GM21390 (cell line): ENCODE measurements around the gene TYRO3.

Experiments used
- ATAC-seq: cut with Tn5 transposase; IDR thresholded peaks from one replicate; pipeline ENCODE4 v1.9.1; 2021; ENCODE audit not compliant: unreplicated experiment

Gene TYRO3

GRCh38 chr15:41599061-41599460 is 40.0 kb downstream of the TYRO3 start:
- no peak for ATAC-seq

- ATAC-seq: no peak
Measured at GRCh38 chr15:41603411-41603935, 44.5 kb downstream of the TYRO3 start.

DNA sequence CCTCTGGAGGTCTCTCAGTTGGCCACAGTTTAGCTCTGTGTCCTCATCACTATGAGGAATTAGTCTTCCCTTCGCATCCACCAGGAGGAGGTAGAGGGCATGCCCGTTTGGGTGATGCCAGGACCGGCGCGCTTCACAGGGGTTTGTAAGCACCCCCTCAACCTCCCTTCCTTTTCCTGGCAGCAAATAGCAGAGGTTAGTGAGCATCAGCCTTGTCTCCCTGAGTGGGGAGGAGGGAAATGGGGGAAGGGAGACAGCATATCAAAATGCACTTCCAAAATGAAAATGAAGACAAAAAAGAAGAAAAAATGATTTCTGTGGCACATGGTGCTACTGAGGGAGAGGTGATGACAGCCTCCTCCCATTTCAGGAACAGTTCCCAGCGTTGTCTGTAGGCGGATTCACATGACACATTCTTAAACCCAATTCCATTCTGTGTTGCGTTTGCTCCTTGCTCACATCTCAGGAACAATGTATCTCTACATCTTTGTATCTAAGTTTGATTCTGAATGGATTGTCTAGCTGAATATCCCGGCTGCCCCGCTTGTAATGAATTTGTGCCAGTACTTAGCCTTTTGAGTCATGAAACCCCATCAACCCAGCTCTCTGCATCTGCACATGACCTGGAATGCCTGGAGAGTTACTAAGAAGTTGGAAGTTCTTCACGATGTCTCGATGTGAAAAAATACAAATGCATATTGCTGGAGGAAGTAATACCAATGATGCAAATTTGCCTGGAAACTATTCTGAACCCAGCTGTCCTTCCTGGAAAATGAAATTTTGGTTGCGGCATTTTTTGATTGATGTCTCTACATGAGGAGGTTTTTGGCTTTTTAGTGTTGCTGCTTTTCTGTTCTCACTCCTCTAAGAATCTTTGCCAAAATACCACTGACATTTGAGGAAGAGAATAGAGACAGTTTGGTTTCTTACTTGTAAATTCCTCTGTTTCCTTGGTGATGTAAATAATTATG is 45.2 kb downstream of the TYRO3 start:
- ATAC-seq: no peak

DNA sequence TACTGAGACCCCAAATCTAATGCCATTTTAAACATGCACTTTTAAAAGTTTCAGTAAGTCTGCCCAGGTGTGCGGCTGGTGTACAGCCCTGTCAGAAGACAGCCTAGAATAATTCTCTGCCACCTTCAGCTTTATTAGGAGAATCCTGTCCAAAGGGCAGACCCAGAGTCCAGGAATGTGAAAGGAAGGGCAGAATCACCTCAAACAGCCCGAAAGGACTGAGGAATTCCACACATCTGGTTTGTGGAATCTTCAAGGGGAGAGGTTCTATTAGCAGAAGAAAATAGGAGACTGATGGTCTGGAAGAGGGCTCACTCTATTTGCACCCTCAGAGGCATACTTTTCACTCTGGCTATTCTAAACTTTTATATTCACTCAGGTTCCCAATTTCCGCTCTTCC is 46.6 kb downstream of the TYRO3 start:
- ATAC-seq: no peak

- no peak for ATAC-seq
Measured at GRCh38 chr15:41606997-41607396, 48.0 kb downstream of the TYRO3 start.

DNA sequence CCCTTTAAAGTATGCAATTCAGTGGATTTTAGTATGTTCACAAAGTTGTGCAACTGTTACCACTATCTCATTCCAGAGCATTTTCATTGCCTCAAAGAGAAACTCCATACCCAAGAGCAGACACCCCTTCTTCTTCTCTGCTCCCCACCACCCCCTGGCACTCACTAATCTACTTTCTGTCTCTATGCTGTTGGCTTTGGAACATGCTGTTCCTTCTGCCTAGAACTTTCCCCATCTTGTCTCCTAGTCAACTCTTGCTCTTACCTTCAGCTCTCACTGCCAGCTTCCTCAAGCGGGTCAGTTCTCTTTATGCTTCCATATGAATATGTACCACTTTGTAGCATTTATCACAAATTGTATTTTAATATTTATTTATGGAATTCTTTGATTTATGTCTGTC is 50.1 kb downstream of the TYRO3 start:
- no peak for ATAC-seq

DNA sequence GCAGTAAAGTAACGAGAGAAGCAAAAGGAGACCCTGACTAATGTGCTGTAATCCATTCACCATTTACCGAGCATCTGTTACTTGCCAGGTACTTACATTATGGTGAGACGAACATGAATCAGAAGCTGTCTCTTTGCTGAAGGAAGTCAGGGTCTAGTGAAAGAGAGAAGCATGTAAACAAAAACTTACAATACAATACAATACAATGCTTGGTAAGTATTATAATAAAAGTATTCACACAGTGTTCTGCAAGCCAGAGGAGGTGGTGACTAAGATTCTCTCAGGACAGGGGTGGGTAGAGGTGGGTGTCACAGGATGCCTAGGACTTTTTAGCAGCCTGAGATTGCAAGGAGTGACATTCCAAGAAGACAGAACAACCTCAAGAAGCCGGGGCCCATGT is 51.0 kb downstream of the TYRO3 start:
- no peak for ATAC-seq

DNA sequence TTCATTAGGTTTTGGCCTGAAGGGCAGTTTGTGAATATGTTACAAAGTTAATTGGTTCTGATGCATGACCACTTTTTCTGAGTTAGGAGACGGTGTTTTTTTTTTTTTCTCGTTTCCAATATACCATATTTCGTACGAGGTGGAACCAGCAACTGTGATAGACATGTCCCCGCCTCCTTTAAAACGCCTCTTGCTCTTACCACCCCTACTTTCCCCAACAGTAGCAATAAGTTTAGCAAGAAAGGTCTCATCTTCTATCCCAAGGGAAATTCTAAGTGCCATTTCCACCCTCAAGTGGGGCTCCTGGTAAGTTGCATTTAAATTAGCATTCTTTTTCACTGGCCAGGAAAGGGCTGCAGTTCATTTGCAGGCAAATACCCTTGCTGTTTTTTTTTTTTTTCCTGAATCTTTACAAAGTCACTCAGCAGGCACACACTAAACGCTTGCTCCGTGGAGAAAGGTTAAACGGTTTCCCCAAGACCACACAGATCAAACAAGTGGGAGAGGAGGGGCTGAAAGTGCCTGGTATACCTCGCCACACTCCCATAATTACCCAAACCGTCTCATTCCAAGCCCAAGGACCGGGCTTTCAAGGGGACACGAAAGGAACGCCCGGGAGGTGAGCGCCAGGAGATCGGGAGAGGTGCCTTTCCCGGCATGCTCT is 61.7 kb downstream of the TYRO3 start:
- ATAC-seq: no peak

DNA sequence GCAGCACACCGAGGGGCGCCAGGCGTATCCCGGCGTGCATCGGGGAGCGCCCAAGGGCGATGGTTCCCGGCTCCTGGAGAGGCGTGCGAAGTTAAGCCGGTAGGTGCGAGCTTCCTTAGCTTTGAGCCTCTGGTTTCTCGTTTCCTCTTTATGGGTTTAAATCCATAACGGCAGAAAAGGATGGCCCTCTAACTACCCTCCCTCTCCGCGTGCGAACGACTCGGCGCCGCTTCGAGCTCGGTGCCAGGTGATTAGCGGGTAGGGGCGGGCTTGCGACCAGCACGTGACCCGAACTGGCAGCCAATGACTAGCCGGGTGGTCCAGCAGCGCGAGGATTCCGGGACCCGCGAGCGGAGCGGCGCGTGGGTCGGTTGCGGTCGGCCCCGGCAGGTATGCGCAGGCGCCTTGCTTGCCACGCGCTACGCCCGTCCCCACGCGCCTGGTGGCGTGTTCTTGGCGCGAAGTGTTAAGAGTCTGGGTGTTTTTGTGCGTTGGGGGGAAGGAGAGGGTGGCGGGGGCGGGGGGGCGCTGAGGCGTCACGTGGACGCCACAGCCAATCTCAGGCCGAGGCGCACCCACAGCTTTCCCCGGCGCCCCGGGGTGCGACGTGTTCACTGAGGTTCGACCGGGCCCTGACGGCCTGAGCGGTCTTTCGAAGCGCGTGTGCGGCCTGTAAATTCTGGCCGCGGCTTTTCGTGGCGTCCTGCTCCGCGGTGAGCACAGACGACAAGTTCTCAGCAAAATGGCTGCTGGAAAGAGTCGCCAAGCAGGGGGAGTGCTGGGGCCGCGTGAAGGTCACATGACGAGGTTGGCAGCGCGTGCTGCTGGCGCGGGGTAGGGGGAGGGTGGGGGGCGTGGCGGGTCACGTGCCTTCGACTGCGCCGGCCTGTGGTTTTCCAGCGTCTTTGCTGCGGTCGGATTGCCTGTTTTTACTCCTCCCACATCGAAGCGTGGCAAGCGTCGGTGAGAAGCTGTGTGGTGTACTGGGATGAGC is 62.5 kb downstream of the TYRO3 start:
- ATAC-seq: no peak

DNA sequence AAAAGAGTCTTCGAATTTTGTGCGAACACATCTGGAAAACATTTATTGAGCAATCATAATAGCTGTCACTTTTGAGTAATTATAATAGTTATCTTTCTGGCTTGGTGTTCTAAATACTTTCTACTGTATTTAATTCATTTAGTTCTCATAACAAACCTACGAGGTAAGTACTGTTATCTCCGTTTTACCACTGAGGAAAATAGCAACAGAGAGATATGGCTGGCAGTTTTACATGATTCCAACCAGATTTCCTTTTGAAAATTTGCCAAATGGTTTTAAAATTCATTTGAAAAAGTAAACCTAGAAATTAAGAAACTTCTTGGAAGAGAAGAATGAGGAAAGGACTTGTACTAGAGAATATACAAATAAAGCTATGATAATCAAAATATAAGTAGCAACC is 63.9 kb downstream of the TYRO3 start:
- no peak for ATAC-seq

DNA sequence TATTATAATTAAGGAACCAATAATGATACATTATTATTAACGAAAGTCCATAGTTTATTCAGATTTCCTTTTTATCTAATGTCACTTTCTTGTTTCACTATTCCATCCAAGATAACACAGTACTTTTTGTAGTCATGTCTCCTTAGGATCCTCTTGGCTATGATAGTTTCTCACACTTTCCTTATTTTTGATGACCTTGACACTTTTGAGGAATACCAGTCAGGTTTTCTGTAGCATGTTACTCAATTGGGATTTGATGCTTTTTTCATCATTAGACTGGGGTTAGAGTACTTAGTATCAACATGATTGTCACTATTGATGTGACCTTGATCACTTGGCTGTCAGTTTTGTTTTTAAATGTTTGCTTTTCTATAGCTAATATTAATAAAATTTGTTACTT is 68.2 kb downstream of the TYRO3 start:
- no peak for ATAC-seq

GRCh38 chr15:41629463-41629862 is 70.5 kb downstream of the TYRO3 start:
- ATAC-seq: no peak

DNA sequence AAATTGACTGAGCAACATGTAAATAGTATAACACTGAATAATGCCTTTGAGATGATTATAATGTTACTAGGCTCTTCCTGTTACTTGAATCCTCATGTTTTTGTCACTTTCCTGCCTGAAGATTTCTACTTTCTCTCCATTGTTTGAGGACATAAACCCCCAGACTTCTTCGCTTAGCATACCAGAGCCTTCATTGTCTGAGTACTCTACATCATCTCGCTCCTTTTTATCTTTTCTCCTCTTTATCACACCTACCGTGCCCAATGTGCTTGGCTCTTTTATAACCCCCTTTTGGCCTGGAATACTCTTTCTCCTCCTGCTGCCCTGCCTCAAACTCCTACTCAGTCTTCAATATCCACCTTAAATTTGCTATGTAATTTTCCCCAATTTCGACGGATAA is 70.9 kb downstream of the TYRO3 start:
- no peak for ATAC-seq

DNA sequence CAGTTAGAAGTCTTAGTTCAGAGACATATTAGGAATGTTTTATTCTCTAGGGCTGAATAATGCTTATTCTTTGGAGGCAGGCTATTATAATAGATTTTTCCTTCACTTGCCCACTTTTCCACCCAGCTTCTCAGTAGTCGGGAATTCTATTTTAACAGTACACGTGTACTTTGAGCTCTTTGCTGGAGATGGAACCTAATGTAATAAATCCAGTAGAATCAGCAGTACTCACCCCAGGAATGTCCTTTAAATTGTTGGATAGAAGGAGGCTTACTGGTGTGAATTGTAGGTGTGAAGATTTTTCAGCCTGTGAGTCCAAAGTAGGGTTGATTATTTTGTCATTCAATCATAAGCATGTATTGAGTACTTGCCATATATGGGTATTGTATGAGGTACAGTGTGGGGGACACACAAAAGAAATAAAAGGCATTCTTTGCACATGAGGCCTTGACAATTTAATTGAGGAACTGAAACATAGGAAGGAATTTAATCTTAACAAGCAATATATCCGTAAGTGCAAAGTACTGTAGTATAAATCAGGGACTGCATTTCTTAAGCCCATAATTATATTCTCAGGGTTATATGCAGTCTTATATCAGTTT is 71.7 kb downstream of the TYRO3 start:
- no peak for ATAC-seq

DNA sequence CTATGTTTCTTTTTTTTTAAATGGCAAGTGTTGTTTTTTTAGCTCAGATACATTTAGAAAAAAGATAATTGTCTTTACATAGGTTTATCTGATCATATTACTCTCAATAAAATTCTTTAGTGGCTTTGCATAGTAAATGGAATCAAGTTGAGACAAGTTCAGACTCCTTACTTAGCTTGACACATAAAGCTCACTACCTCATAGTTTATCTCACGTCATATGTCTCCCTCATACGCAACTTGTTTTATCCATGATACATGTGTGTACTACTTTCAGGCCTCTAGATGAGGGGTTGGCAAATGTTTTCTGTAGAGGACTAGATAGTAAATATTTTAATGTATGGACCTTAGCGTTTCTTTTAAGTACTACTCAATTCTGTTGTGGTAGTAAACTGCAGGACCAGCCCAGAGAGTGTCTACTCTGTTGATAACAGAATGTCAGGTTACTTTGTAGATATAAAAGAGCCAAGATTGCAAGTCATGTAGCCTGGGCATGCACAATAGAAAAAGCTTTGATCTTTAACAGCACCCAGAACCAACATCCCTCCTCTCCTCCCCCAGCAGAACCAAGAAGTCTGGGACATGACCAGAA is 73.0 kb downstream of the TYRO3 start:
- no peak for ATAC-seq
